ENCODE data around the gene KEL. TPM values are rescaled to one million over a fixed set of nuclear protein-coding genes. Genes with fewer than 3 reads are reported as not detected.

Gene KEL
- total and polyA plus RNA-seq, 3 donors from 2014 or later = 52.1 to 124 (median 124) TPM

GRCh38 chr7:142943706-142944268, 18.4 kb downstream of the KEL start:
- Histone ChIP-seq H3K27ac (no peak overlapping the region), H3K4me3 (no peak overlapping the region), H3K36me3 (ENCODE audit: low read depth, missing control alignments) (no peaks in the 10 kb centered on the region), H3K27me3 (no peaks in the 10 kb centered on the region), H3K9me3 (no peaks in the 10 kb centered on the region), H3K4me1 (no peaks in the 10 kb centered on the region)
- TF ChIP-seq CTCF (IDR thresholded peaks at IDR 0.05) (no peak), POLR2A (IDR thresholded peaks at IDR 0.05) (no peak)
- intact Hi-C loops (cut with DNase I; ENCODE audit: low total_unique reads) = no loop called here
- WGBS, 2 donors = 81 to 84% methylated on average over 3 to 7 of the region's 7 CpGs
- no peak for DNase-seq

GRCh38 chr7:142942746-142943145, 19.4 kb downstream of the KEL start:
- WGBS, 2 donors = 81 to 92% methylated on average over 6 of the region's 6 CpGs
- no peak for DNase-seq

GRCh38 chr7:142941541-142941940, 20.6 kb downstream of the KEL start:
- WGBS, 2 donors = 92% methylated on average over 5 to 7 of the region's 7 CpGs
- no peaks in the 10 kb centered on the region for H3K27me3 ChIP-seq
- H3K9me3 ChIP-seq = no peaks in the 10 kb centered on the region
- H3K27ac ChIP-seq = no peak overlapping the region
- TF ChIP-seq CTCF (IDR thresholded peaks at IDR 0.05) (no peak), POLR2A (IDR thresholded peaks at IDR 0.05) (no peak)
- DNase-seq = no peak
- H3K36me3 ChIP-seq (ENCODE audit: low read depth, missing control alignments) = no peaks in the 10 kb centered on the region
- H3K4me1 ChIP-seq = no peaks in the 10 kb centered on the region
- no peak overlapping the region for H3K4me3 ChIP-seq
- intact Hi-C loops (cut with DNase I; ENCODE audit: low total_unique reads) = no loop called here

More at GRCh38 chr7:142942746-142943145, 19.4 kb downstream of the KEL start:
- no peak for TF ChIP-seq POLR2A (IDR thresholded peaks at IDR 0.05)
- no peak for TF ChIP-seq CTCF (IDR thresholded peaks at IDR 0.05)
- intact Hi-C loops (cut with DNase I; ENCODE audit: low total_unique reads) = no loop called here
- Histone ChIP-seq H3K27me3 (no peaks in the 10 kb centered on the region), H3K4me1 (no peaks in the 10 kb centered on the region), H3K9me3 (no peaks in the 10 kb centered on the region), H3K36me3 (ENCODE audit: low read depth, missing control alignments) (no peaks in the 10 kb centered on the region), H3K27ac (no peak overlapping the region), H3K4me3 (no peak overlapping the region)

GRCh38 chr7:142940966-142941535, 21.1 kb downstream of the KEL start:
- no peak overlapping the region for H3K4me3 ChIP-seq
- no peaks in the 10 kb centered on the region for H3K9me3 ChIP-seq
- no peak for DNase-seq
- TF ChIP-seq CTCF (IDR thresholded peaks at IDR 0.05) (no peak), POLR2A (IDR thresholded peaks at IDR 0.05) (no peak)
- WGBS, 2 donors = 53 to 56% methylated on average over 10 of the region's 10 CpGs
- H3K27ac ChIP-seq = no peak overlapping the region
- no peaks in the 10 kb centered on the region for H3K36me3 ChIP-seq (ENCODE audit: low read depth, missing control alignments)
- no peaks in the 10 kb centered on the region for H3K4me1 ChIP-seq
- no peaks in the 10 kb centered on the region for H3K27me3 ChIP-seq
- intact Hi-C loops (cut with DNase I; ENCODE audit: low total_unique reads) = no loop called here
